Fibroblast of upper back skin (primary cell): ENCODE data around the gene RGS12.

Source experiments
- DNase-seq: peaks from one replicate; pipeline ENCODE4 v3.0.0-alpha.2; 2013

RGS12 gene

GRCh38 chr4:3336382-3337356 is 43.8 kb downstream of the RGS12 start:
- no peak for DNase-seq

GRCh38 chr4:3337357-3337732 is 44.5 kb downstream of the RGS12 start:
- no peak for DNase-seq

- no peak for DNase-seq
Observed at GRCh38 chr4:3337811-3338210, 45.0 kb downstream of the RGS12 start.

GRCh38 chr4:3338321-3338838 is 45.6 kb downstream of the RGS12 start:
- no peak for DNase-seq

- DNase-seq = no peak
Observed at GRCh38 chr4:3338976-3339531, 46.2 kb downstream of the RGS12 start.

- DNase-seq = no peak
Observed at GRCh38 chr4:3339577-3339976, 46.8 kb downstream of the RGS12 start.

GRCh38 chr4:3340038-3340699 is 47.3 kb downstream of the RGS12 start:
- DNase-seq = no peak

GRCh38 chr4:3340700-3341083 is 47.9 kb downstream of the RGS12 start:
- DNase-seq = no peak

- DNase-seq = no peak
Observed at GRCh38 chr4:3341760-3342159, 48.9 kb downstream of the RGS12 start.

- peak; percentile 47 for DNase-seq
Observed at GRCh38 chr4:3342182-3342854, 49.5 kb downstream of the RGS12 start.
